H1 (cell line): Measurements from ENCODE around the gene P2RY14. TPM values are rescaled to one million over a fixed set of nuclear protein-coding genes. Genes with fewer than 3 reads are reported as not detected.

Source experiments
- CTCF ChIA-PET: fragments of 300-600 bp; sonication (Branson Sonifier 250); formaldehyde crosslinking; loops from one replicate; lab custom pipeline; 2021; ENCODE audit not compliant: partially characterized antibody; lab: Charles Lee
- POLR2A ChIA-PET: fragments of 300-600 bp; sonication (Branson Sonifier 250); formaldehyde crosslinking; loops from one replicate; lab custom pipeline; 2021; ENCODE audit warnings: inconsistent platforms; ENCODE audit not compliant: partially characterized antibody; lab: Charles Lee
- DNase-seq, 2 experiments: peaks; one replicate each; pipeline versions ENCODE4 v3.0.0 to v3.0.0-alpha.2; 2010 to 2022; ENCODE audit warnings: low spot score in 2 of 2, low read depth in 1 of 2, mixed read lengths in 1 of 2
- FAIRE-seq: peaks from 2 replicates; lab custom pipeline; 2011; peaks lifted over from hg19 to GRCh38; lab: Jason Lieb, UNC
- H2AFZ ChIP-seq: 2 replicates; pipeline ENCODE4 v1.8.1; 2012; ENCODE audit warnings: low read length, inconsistent platforms
- H2AK5ac ChIP-seq: 2 replicates; pipeline ENCODE4 v1.6.1; 2013; ENCODE audit warnings: low read depth, low read length
- H2BK120ac ChIP-seq: replicated peaks from 2 replicates; pipeline ENCODE3; 2013; ENCODE audit warnings: low read depth, low read length, inconsistent platforms
- H2BK12ac ChIP-seq: 2 replicates; pipeline ENCODE4 v1.6.1; 2013; ENCODE audit warnings: low read depth, low read length
- H2BK15ac ChIP-seq: 2 replicates; pipeline ENCODE4 v1.6.1; 2013; ENCODE audit warnings: low read length
- H2BK20ac ChIP-seq: 2 replicates; pipeline ENCODE4 v1.6.1; 2013; ENCODE audit warnings: low read length
- H2BK5ac ChIP-seq: 2 replicates; pipeline ENCODE4 v1.6.1; 2013; ENCODE audit warnings: low read depth, low read length
- H3K14ac ChIP-seq: 2 replicates; pipeline ENCODE4 v1.6.1; 2013; ENCODE audit warnings: inconsistent platforms; ENCODE audit not compliant: insufficient read length
- H3K18ac ChIP-seq: 2 replicates; pipeline ENCODE4 v1.6.1; 2013; ENCODE audit warnings: low read length; ENCODE audit errors: extremely low read depth
- H3K23ac ChIP-seq: 2 replicates; pipeline ENCODE4 v1.6.1; 2013; ENCODE audit warnings: inconsistent platforms; ENCODE audit not compliant: insufficient read length
- H3K23me2 ChIP-seq: 2 replicates; pipeline ENCODE4 v1.6.1; 2013; ENCODE audit warnings: low read depth, low read length
- H3K27ac ChIP-seq: 2 replicates; pipeline ENCODE4 v1.6.1; 2011; ENCODE audit warnings: low read depth, low read length, inconsistent platforms
- H3K27me3 ChIP-seq, 4 experiments: replicated peaks in 1 of 4; 1 replicate in 1 of 4; 2 replicates in 3 of 4; pipeline versions ENCODE4 v1.6.1 to v1.8.1; 2011 to 2013; ENCODE audit warnings: low read length in 3 of 4, mild to moderate bottlenecking in 3 of 4, inconsistent platforms in 2 of 4, mixed read lengths in 2 of 4, moderate library complexity in 1 of 4; ENCODE audit not compliant: control insufficient read depth in 3 of 4, insufficient read depth in 3 of 4; ENCODE audit errors: extremely low read depth in 1 of 4
- H3K36me3 ChIP-seq, 4 experiments: 2 replicates each; pipeline versions ENCODE4 v1.6.1 to v1.8.1; 2011 to 2013; ENCODE audit warnings: mild to moderate bottlenecking in 4 of 4, low read length in 3 of 4, moderate library complexity in 2 of 4, control low read depth in 1 of 4, inconsistent platforms in 1 of 4; ENCODE audit not compliant: insufficient read depth in 4 of 4, control insufficient read depth in 2 of 4
- H3K4ac ChIP-seq: replicated peaks from 2 replicates; pipeline ENCODE3; 2013; ENCODE audit warnings: low read length, low read depth, mixed read lengths, inconsistent platforms; ENCODE audit not compliant: insufficient read length
- H3K4me1 ChIP-seq, 4 experiments: replicated peaks in 1 of 4; 1 replicate in 1 of 4; 2 replicates in 3 of 4; pipeline versions ENCODE4 v1.6.1 to v1.8.1; 2011 to 2013; ENCODE audit warnings: low read length in 3 of 4, inconsistent platforms in 2 of 4, mixed read lengths in 1 of 4; ENCODE audit not compliant: insufficient read depth in 4 of 4, control insufficient read depth in 3 of 4
- H3K4me2 ChIP-seq, 2 experiments: 2 replicates each; pipeline versions ENCODE4 v1.6.1 to v1.8.1; 2011 to 2013; ENCODE audit warnings: low read depth in 2 of 2, low read length in 2 of 2, control low read depth in 1 of 2, inconsistent platforms in 1 of 2, mild to moderate bottlenecking in 1 of 2; ENCODE audit not compliant: insufficient read depth in 1 of 2
- H3K4me3 ChIP-seq, 4 experiments: fragments of 200-600, 300-600 bp in 1 of 4; sonication (generic), shearing (Covaris generic), sonication (Bioruptor Twin) in 1 of 4; 2 replicates each; pipeline versions ENCODE4 v1.5.1 to v1.8.1; 2011 to 2016; ENCODE audit warnings: low read length in 4 of 4, low read depth in 3 of 4, control low read depth in 2 of 4, inconsistent platforms in 2 of 4, mild to moderate bottlenecking in 2 of 4, mixed read lengths in 1 of 4, moderate library complexity in 1 of 4; ENCODE audit not compliant: insufficient read depth in 2 of 4; ENCODE audit errors: extremely low read depth in 1 of 4
- H3K56ac ChIP-seq: replicated peaks from 2 replicates; pipeline ENCODE3; 2013; ENCODE audit warnings: low read depth, mild to moderate bottlenecking, mixed read lengths, low read length, inconsistent platforms; ENCODE audit not compliant: insufficient read length
- H3K79me1 ChIP-seq: 2 replicates; pipeline ENCODE4 v1.6.1; 2013; ENCODE audit warnings: low read depth, low read length, control low read depth
- H3K79me2 ChIP-seq, 2 experiments: 2 replicates each; pipeline versions ENCODE4 v1.6.1 to v1.8.1; 2012 to 2013; ENCODE audit warnings: low read length in 2 of 2, mild to moderate bottlenecking in 2 of 2, inconsistent platforms in 1 of 2; ENCODE audit not compliant: insufficient read depth in 2 of 2, control insufficient read depth in 1 of 2
- H3K9ac ChIP-seq, 4 experiments: replicated peaks in 1 of 4; 1 replicate in 1 of 4; 2 replicates in 3 of 4; pipeline versions ENCODE4 v1.6.1 to v1.8.1; 2011 to 2013; ENCODE audit warnings: low read depth in 3 of 4, low read length in 3 of 4, control low read depth in 2 of 4, mild to moderate bottlenecking in 2 of 4, moderate library complexity in 2 of 4, inconsistent platforms in 1 of 4; ENCODE audit errors: extremely low read depth in 1 of 4
- H3K9me3 ChIP-seq, 2 experiments: 2 replicates each; pipeline versions ENCODE4 v1.6.1 to v1.8.1; 2012 to 2013; ENCODE audit warnings: mild to moderate bottlenecking in 2 of 2, moderate library complexity in 2 of 2, control low read depth in 1 of 2, inconsistent platforms in 1 of 2, low read depth in 1 of 2, low read length in 1 of 2, mixed read lengths in 1 of 2; ENCODE audit not compliant: insufficient read depth in 2 of 2
- H4K20me1 ChIP-seq, 2 experiments: replicated peaks in 1 of 2; 2 replicates each; pipeline versions ENCODE3 to v1.8.1; 2011 to 2013; ENCODE audit warnings: inconsistent platforms in 2 of 2, low read length in 2 of 2, mild to moderate bottlenecking in 1 of 2; ENCODE audit not compliant: insufficient read depth in 2 of 2, control insufficient read depth in 1 of 2
- H4K5ac ChIP-seq: 2 replicates; pipeline ENCODE4 v1.6.1; 2013; ENCODE audit warnings: low read length, low read depth, mixed read lengths, inconsistent platforms; ENCODE audit not compliant: insufficient read length
- H4K8ac ChIP-seq: 2 replicates; pipeline ENCODE4 v1.8.0; 2013; ENCODE audit warnings: mild to moderate bottlenecking, moderate library complexity, low read length, inconsistent platforms; ENCODE audit not compliant: insufficient read depth; ENCODE audit errors: extremely low read depth
- H4K91ac ChIP-seq: replicated peaks from 2 replicates; pipeline ENCODE3; 2013; ENCODE audit warnings: low read length, mixed read lengths, inconsistent platforms; ENCODE audit not compliant: insufficient read length
- CBX5 ChIP-seq: fragments of 300-800, 300-1000 bp; sonication (generic); IDR thresholded peaks from 2 replicates; pipeline ENCODE4 v1.7.1; 2016; ENCODE audit warnings: antibody characterized with exemption, low read length, low read depth
- JUND ChIP-seq: IDR thresholded peaks from 2 replicates; pipeline ENCODE4 v1.6.1; 2011; ENCODE audit warnings: mild to moderate bottlenecking, improper control_type of control experiment, low read length
- WGBS, 2 experiments: shearing (Covaris generic) in 1 of 2; methylation state at CpG; one replicate each; pipeline versions ENCODE4 v1.1.6 to v1.1.7; 2013 to 2015; ENCODE audit warnings: low lambda C conversion rate in 2 of 2, mixed read lengths in 2 of 2, inconsistent platforms in 1 of 2, low coverage in 1 of 2, missing lambda C conversion rate in 1 of 2; ENCODE audit not compliant: insufficient replicate concordance in 2 of 2, insufficient coverage in 1 of 2, insufficient read length in 1 of 2; ENCODE audit errors: extremely low coverage in 1 of 2, missing lambda C conversion rate in 1 of 2; 5-methylcytosine and 5-hydroxymethylcytosine counted together
- polyA plus RNA-seq, 7 experiments: library from polyadenylated mRNA; depleted of rRNA in 3 of 7; stranded (reverse) in 5 of 7; unstranded in 2 of 7; fragments of >200 nt in 5 of 7; fragments of 200-250 nt in 2 of 7; gene quantifications; 1 replicate in 5 of 7; 2 replicates in 1 of 7; 4 replicates in 1 of 7; pipeline versions ENCODE4 v1.2.1 to v1.2.3, GENCODE V29; 2011 to 2013; ENCODE audit warnings: missing spikeins in 2 of 7, mixed read lengths in 2 of 7
- total RNA-seq: library from RNA; stranded (reverse); fragmentation: NEBNext Ultra II Directional; extraction: Animal tissue kit (Norgen Biotek cat#: 25700); gene quantifications from 2 replicates; pipeline ENCODE4 v1.2.1, GENCODE V29; 2021

The P2RY14 gene
- total and polyA plus RNA-seq, 2 of the 8 experiments (the other 6 are each of a cell fraction or from before 2014, with no cell fraction given) = not detected

- Histone ChIP-seq H3K27ac (no peak within 1 kb of the TSS; the same call in 1 of the 2 replicates), H2BK5ac (no peak within 1 kb of the TSS), H2BK12ac (no peak within 1 kb of the TSS), H4K20me1 (no peaks in the 10 kb centered on the region), H2BK120ac (no peak within 1 kb of the TSS), H3K4me1 (peaks cover 3 to 12% (median 6%) of the 10 kb centered on the region in 4 experiments; a peak in 4 of 7 replicates), H3K4me3 (no peak within 1 kb of the TSS), H3K23me2 (no peaks in the 10 kb centered on the region), H3K14ac (no peak within 1 kb of the TSS), H3K56ac (no peak within 1 kb of the TSS), H4K5ac (no peak within 1 kb of the TSS), H4K91ac (no peak within 1 kb of the TSS), H3K36me3 (no peaks in the 10 kb centered on the region), H2AFZ (no peak within 1 kb of the TSS), H3K18ac (no peak within 1 kb of the TSS), H3K9ac (no peak within 1 kb of the TSS), H3K23ac (no peak within 1 kb of the TSS), H3K79me2 (no peaks in the 10 kb centered on the region), H3K79me1 (no peaks in the 10 kb centered on the region), H3K27me3 (no peaks in the 10 kb centered on the region), H2AK5ac (no peak within 1 kb of the TSS), H3K4me2 (no peak within 1 kb of the TSS; a peak in 1 of 4 replicates), H3K9me3 (no peaks in the 10 kb centered on the region), H3K4ac (no peak within 1 kb of the TSS), H4K8ac (no peak within 1 kb of the TSS), H2BK20ac (no peak within 1 kb of the TSS), H2BK15ac (no peak within 1 kb of the TSS)
- ChIA-PET POLR2A (interaction anchor here (0.6 kb wide), 1 partner anchor 23 kb away, joined by 4 read pairs; no protein-coding TSS in a partner anchor), CTCF (interaction anchor here (0.6 to 1.3 kb wide), 8 partner anchors 9 to 83 kb away, joined by 3 to 6 read pairs (median 3); no protein-coding TSS in a partner anchor)
- TF ChIP-seq JUND (0 out of 2 replicates have a peak, but pooled peaks have one; percentile 17), CBX5 (no peak)
- WGBS, 2 experiments = 72% methylated on average over 7 of the region's 7 CpGs; no CpG with 5 or more reads in 1 of the 2 experiments
- DNase-seq (no peak), FAIRE-seq (no peak)
Measured at GRCh38 chr3:151316267-151316991, 38.1 kb upstream of the P2RY14 start, which contains the start of gene GPR87. Gene GPR87, minus strand, starts transcription at chr3:151316820. Its CDS starts 16,720 bp downstream, at chr3:151300100.
